ENCODE data around the gene DPP10. TPM values are rescaled to one million over a fixed set of nuclear protein-coding genes. Genes with fewer than 3 reads are reported as not detected.

The DPP10 gene
- total RNA-seq, 1 donor from 2014 or later: 1.0 TPM

DNA sequence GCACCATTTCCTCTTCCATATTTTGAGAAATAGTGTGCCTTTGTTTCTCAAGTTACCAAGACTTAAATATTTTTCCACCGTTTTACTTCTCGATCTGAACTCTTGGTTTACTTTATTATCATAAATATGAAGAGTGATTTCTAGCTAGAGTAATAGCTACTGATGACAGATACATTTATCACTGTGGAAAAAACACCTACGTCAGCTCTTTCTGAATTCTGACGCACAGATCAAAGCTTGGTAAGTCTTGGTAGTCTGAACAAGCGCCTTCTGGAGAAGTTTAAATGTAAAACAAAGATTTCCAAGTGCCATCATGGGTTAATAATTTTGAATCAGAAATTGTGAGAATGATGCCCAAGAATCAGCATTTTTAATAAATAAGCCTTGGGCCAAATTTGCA, 367.7 kb downstream of the DPP10 start:
- no peak for DNase-seq (ENCODE audit: low spot score)

GRCh38 chr2:114812261-114812660, 369.8 kb downstream of the DPP10 start:
- DNase-seq (ENCODE audit: low spot score): no peak

GRCh38 chr2:114814355-114814754, 371.9 kb downstream of the DPP10 start:
- DNase-seq (ENCODE audit: low spot score): no peak

GRCh38 chr2:114821055-114821454, 378.6 kb downstream of the DPP10 start:
- DNase-seq (ENCODE audit: low spot score): no peak

DNA sequence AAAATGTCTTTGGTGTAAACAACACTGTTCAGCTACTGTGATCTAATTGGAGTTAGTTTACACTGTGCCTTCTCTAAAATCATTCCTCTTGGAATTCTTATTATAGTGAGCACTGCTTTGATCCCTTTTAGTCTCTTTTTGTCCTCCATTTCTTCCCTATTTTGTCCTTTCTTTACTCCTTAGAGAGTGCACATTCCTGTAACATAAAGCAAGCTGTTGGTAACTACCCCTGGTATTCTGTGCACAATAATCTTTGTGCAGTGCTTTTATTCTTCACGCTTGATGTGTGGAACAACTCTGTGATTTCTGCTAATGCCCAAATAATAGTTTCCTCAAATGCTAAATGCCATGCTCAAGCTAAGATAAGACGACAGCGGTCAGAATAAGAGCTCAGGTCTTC, 401.5 kb downstream of the DPP10 start:
- no peak for DNase-seq (ENCODE audit: low spot score)

DNA sequence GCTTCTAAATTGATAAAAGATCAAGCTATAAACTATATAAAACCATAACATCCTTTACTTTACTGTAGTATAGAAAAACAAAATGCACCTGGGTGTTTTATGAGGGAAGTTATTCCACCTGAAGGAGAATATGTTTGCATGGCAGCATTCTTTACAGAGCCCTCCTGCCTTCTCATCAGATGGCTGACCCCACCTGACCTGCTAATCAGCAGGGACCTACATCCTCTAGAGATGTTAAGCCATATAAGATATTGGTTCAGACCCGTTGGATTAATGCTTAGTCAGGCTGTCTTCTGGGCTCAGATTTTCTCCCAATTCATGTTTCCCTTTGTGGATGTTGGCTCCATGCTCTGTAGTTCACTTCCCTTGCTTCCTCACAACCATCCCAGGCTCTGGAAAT, 414.8 kb downstream of the DPP10 start:
- DNase-seq (ENCODE audit: low spot score): no peak

GRCh38 chr2:114859726-114860510, 417.5 kb downstream of the DPP10 start:
- DNase-seq (ENCODE audit: low spot score): no peak

- DNase-seq (ENCODE audit: low spot score): no peak
Observed at GRCh38 chr2:114862243-114862642, 419.8 kb downstream of the DPP10 start.

DNA sequence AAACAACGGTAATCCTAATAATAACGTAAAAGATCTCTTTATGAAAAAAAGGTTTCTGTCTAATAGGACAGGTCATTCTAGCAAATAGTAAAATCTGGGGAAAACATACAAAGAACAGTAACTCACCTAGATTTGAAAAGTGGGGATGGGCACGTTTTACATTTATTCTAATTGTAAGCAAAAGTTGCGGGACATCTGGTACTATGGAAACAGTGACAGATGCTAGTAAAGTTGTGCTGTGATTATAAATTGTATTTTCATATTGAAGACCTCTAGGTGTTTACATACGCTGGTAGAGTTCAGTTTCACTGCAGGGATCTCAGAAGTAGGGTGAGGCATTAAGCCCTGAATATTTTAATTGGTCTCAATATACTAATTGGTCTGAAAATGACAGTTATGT, 422.5 kb downstream of the DPP10 start:
- no peak for DNase-seq (ENCODE audit: low spot score)

DNA sequence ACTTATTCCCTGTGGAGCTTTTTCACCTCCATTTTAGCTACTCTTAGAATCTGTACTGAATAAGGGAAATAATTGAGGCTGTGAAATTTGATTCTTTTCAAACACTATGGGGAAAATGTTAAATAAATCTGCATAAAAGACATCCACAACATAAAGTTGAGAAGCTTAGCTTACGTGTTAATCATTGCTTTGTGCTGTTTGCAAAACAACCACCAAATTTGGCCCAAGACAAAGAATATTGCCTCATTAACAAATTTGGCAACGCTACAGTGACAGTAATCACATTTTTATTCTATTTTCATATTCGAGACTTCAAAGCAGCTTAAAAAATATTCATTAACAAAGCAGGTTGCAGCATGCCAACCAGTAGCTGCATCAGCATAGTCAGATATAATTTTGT, 437.6 kb downstream of the DPP10 start:
- no peak for DNase-seq (ENCODE audit: low spot score)

- no peak for DNase-seq (ENCODE audit: low spot score)
Observed at GRCh38 chr2:114919985-114920384, 477.5 kb downstream of the DPP10 start.

DNA sequence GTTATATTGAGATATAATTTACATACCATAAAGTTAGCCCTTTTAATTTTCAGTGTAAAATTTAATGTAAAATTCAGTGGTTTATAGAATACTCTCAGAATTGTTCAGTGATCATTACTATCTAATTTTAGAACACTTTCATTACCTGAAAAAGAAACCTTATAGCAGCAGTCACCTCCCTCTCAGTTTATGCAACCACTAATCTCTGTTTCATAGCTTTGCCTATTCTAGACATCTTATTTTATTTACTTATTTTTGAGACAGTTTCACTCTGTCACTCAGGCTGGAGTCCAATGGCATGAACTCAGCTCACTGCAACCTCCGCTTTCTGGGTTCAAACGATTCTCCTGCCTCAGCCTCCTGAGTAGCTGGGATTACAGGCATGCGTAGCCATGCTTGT, 479.6 kb downstream of the DPP10 start:
- no peak for DNase-seq (ENCODE audit: low spot score)

GRCh38 chr2:114925296-114926255, 483.1 kb downstream of the DPP10 start:
- DNase-seq (ENCODE audit: low spot score): no peak

DNA sequence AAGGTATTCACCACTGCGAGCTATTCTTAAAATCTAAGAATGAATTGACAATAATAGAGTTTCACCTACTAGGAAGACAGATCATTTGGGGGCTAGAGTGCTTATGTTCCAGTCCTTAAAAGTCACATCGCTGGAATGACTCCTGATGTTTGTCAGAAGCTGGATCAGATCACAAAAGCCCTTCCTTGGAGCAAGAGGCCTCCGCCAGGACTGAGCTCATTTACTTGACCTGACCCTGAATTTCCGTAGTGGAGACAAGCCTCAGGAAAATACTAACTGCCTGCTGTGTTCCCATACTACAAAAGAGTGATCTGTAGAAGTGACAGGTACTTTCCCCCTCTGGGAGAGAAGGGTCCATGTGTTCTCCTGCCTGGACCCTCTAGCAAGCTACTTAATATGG, 483.9 kb downstream of the DPP10 start:
- no peak for DNase-seq (ENCODE audit: low spot score)

DNA sequence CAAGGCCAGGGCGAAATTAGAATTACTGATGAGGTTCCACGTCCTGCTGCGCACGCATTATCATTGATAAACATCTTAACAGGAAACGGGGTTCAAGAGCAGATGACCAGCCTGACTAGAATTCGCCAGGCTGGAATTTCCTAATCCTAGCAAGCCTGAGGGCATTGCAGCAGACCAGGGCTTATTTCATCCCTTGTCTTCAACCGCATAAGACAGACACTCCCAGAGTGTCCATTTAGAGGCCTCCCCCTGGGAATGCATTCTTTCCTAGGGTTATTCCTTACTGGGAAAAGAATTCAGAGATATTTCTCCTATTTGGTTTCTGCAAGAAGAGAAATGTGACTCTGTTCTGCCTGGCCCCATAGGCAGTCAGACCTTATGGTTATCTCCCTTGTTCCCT, 486.8 kb downstream of the DPP10 start:
- DNase-seq (ENCODE audit: low spot score): no peak

DNA sequence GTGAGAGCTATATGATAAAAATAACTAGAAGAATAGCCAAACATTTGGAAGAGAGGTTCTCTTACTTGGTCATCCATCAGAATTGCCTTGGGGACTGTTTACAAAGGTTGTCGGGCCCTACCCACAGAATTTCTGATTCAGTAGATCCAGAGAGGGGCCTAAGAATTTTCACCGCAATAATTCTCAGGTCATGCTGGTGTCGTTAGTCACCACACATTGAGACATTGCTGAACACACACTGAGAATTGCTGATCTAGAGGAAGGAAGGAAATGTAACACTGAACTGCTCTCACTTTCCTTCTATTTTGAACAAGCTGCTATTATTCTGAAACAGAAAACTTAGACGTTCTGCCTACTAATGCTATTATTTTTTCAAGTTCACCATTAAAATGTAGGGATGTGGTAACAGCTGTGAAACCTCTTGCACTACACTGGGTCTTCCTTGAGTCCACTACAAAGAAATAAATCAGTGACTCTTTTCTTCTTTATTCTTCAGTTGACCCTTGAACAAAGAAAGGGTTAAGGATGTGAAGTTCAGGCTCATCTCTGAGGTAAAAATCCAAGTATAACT, 491.3 kb downstream of the DPP10 start:
- no peak for DNase-seq (ENCODE audit: low spot score)

GRCh38 chr2:114935031-114935430, 492.6 kb downstream of the DPP10 start:
- DNase-seq (ENCODE audit: low spot score): no peak

GRCh38 chr2:114937366-114937930, 495.0 kb downstream of the DPP10 start:
- DNase-seq (ENCODE audit: low spot score): no peak

GRCh38 chr2:114940785-114941458, 498.5 kb downstream of the DPP10 start:
- DNase-seq (ENCODE audit: low spot score): no peak

GRCh38 chr2:114949228-114949804, 506.9 kb downstream of the DPP10 start:
- DNase-seq (ENCODE audit: low spot score): no peak

GRCh38 chr2:114960389-114960788, 517.9 kb downstream of the DPP10 start:
- DNase-seq (ENCODE audit: low spot score): no peak

Data from ureter (tissue), 1 donor.